Measurements from ENCODE around the gene XYLB. TPM values are rescaled to one million over a fixed set of nuclear protein-coding genes. Genes with fewer than 3 reads are reported as not detected.

XYLB gene
- total RNA-seq, 2 donors from 2014 or later = 1.8 to 38.7 TPM

DNA sequence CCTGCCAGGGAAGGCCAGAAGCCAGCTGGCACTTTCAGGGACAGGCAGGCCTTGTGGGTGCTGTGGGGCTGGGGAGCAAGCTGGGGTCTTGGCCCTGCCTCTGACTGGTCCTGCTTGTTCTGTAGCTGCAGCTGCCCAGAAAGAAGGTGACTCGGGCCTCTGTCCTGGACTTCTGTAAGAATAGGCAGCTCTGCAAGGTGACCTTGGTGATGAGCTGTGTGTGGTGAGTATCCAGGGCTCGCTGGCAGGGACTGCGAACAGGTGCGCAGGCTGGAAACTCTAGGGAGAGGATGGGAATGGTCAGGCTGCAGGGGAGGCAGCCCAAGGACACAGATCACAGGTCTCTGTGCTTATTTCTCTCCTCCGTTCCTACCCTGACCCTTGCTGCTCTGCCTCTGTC lies 33.3 kb upstream of the XYLB start:
- no peak overlapping the region for H3K27ac ChIP-seq
- ATAC-seq (ENCODE audit: insufficient number of reproducible peaks, low FRiP score, low read depth) = no peak

DNA sequence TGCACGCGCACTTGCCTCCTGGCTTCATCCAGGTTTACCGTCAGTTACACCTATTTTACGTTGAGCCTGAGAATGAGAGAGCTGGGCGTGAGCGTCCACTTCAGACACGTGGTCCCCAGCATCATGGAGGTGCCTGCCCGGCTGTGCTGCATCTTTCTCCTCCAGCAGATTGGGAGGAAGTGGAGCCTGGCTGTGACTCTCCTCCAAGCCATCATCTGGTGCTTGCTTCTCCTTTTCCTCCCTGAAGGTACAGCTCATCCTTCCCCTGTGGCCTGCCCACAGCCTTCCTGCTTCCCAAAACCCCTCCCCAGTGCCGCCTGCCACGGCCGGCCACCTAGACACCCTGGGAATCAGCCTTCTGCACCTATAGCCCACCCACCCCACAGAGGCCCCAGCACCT lies 32.9 kb upstream of the XYLB start:
- TF ChIP-seq, protein P1, sequence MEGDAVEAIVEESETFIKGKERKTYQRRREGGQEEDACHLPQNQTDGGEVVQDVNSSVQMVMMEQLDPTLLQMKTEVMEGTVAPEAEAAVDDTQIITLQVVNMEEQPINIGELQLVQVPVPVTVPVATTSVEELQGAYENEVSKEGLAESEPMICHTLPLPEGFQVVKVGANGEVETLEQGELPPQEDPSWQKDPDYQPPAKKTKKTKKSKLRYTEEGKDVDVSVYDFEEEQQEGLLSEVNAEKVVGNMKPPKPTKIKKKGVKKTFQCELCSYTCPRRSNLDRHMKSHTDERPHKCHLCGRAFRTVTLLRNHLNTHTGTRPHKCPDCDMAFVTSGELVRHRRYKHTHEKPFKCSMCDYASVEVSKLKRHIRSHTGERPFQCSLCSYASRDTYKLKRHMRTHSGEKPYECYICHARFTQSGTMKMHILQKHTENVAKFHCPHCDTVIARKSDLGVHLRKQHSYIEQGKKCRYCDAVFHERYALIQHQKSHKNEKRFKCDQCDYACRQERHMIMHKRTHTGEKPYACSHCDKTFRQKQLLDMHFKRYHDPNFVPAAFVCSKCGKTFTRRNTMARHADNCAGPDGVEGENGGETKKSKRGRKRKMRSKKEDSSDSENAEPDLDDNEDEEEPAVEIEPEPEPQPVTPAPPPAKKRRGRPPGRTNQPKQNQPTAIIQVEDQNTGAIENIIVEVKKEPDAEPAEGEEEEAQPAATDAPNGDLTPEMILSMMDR (IDR thresholded peaks at IDR 0.05) = no peak
- ATAC-seq (ENCODE audit: insufficient number of reproducible peaks, low FRiP score, low read depth) (no peak), DNase-seq (ENCODE audit: low spot score) (no peak)
- Histone ChIP-seq H3K27me3 (replicated peaks; ENCODE audit: insufficient read depth) (no peaks in the 10 kb centered on the region), H3K9me3 (no peaks in the 10 kb centered on the region), H3K4me3 (no peak overlapping the region), H3K27ac (no peak overlapping the region), H3K36me3 (no peaks in the 10 kb centered on the region), H3K4me1 (ENCODE audit: control insufficient read depth in 1 of 2, low read depth in 2 of 2) (no peaks in the 10 kb centered on the region)

More for the DNA sequence above, 33.3 kb upstream of the XYLB start:
- Histone ChIP-seq H3K36me3 (no peaks in the 10 kb centered on the region), H3K4me3 (no peak overlapping the region), H3K27me3 (replicated peaks; ENCODE audit: insufficient read depth) (no peaks in the 10 kb centered on the region), H3K9me3 (no peaks in the 10 kb centered on the region), H3K4me1 (ENCODE audit: control insufficient read depth in 1 of 2, low read depth in 2 of 2) (no peaks in the 10 kb centered on the region)
- TF ChIP-seq, protein P1 (IDR thresholded peaks at IDR 0.05) = no peak
- DNase-seq (ENCODE audit: low spot score) = no peak

DNA sequence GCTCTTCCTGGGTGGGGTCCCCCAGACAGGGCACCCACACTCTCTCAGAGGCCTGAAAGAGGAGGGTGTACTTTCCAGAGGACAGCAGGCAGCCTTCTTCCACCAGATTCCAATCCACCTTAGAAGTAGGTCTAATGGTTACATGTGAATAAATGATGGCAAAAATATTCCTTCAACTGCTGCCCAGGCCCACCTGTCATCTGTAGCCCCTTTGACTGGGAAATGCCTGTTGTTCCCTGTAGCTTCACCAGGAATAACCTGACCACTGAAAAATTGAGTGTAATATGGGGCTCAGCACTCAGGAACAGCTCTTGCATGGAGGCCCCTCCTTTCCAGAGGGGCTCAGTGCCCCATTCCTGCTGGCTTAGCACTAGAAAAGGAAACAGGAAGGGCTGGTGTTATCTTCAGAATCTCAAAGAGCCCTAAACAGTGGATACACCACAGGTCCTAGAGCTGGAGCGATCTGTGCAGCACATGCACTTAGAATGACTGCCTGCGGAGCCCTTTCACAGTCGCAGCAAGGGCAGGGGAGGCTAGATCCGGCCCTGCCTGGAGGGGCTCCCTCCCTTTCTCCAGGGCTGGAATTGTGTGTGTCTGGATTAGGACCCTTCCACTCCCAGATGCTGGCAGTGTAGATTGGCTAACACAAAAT lies 32.3 kb upstream of the XYLB start:
- no peak overlapping the region for H3K4me3 ChIP-seq
- no peaks in the 10 kb centered on the region for H3K27me3 ChIP-seq (replicated peaks; ENCODE audit: insufficient read depth)
- ATAC-seq (ENCODE audit: insufficient number of reproducible peaks, low FRiP score, low read depth) (no peak), DNase-seq (ENCODE audit: low spot score) (no peak)
- H3K4me1 ChIP-seq (ENCODE audit: control insufficient read depth in 1 of 2, low read depth in 2 of 2) = no peaks in the 10 kb centered on the region
- H3K36me3 ChIP-seq = no peaks in the 10 kb centered on the region
- no peak overlapping the region for H3K27ac ChIP-seq
- no peaks in the 10 kb centered on the region for H3K9me3 ChIP-seq
- TF ChIP-seq, protein P1 (IDR thresholded peaks at IDR 0.05) = no peak

DNA sequence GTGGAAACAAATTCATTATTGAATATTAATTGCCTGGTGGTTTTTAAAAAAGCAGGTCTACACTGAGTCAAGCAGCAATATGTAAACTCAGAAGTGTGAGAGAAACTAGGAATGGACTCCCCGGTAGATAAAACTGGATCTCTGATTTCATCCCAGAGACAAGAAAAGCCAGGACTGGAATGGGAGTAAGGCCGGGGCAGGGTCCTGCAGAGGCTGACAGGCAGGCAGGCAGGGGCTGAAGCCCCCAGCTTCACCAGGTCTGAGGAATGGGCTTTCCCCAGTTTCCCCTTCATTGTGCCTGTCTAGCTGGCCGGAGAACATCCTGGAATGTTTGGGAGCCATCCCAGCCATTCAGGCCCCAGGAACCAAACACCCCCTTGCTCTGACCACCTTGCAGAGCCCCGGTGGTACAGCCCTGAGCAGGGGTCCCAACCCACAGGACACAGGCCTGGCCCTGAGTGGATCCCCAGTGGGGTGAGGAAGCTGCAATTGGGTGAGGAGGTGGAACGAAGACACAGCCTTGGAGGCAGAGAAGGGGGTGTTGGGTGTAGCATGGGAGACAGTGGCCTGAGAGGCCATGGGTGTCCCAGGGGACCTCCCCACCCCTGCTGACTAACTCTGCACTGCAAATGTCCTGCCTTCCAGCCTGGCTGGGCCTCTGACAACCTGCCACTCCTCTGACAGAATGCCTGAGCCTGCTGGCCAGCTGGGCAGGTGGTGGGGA lies 31.7 kb upstream of the XYLB start:
- Histone ChIP-seq H3K4me1 (ENCODE audit: control insufficient read depth in 1 of 2, low read depth in 2 of 2) (no peaks in the 10 kb centered on the region), H3K4me3 (no peak overlapping the region), H3K36me3 (no peaks in the 10 kb centered on the region), H3K27me3 (replicated peaks; ENCODE audit: insufficient read depth) (no peaks in the 10 kb centered on the region), H3K9me3 (no peaks in the 10 kb centered on the region), H3K27ac (no peak overlapping the region)
- DNase-seq (ENCODE audit: low spot score) (no peak), ATAC-seq (ENCODE audit: insufficient number of reproducible peaks, low FRiP score, low read depth) (no peak)
- TF ChIP-seq, protein P1 (IDR thresholded peaks at IDR 0.05) = no peak

DNA sequence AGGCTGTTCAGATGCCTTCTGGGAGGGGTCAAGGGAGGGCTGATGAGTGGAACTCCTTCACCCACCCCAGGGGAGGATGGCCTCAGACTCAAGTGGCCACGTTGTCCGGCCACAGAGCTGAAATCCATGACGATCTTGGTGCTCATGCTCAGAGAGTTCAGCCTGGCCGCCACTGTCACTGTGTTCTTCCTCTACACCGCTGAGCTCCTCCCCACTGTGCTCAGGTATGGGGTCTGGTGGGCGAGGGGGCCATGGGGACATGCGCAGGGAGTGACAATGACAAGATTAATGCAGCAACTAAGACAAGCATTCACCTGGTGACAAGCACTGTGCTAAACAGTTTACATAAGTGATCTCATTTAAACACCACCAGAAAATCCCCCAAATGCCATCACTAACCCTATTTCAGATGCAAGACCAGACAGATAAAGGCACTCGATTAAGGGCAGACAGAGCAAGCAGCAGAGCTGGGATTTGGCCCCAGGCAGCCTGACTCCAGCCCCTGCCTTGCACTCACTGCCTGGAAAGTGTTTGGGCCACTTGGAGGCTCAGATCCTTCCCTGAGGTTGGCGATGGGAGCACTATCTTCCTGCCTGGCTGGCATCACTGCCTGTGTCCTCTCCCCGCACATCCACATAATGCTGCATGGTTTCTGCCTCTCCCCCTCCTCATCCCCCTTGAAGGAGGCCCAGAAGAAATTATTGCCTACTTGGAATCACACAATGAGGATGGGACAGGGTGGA lies 30.9 kb upstream of the XYLB start:
- no peaks in the 10 kb centered on the region for H3K9me3 ChIP-seq
- TF ChIP-seq, protein P1 (IDR thresholded peaks at IDR 0.05) = no peak
- no peaks in the 10 kb centered on the region for H3K27me3 ChIP-seq (replicated peaks; ENCODE audit: insufficient read depth)
- no peak for ATAC-seq (ENCODE audit: insufficient number of reproducible peaks, low FRiP score, low read depth)
- H3K4me1 ChIP-seq (ENCODE audit: control insufficient read depth in 1 of 2, low read depth in 2 of 2) = no peaks in the 10 kb centered on the region
- no peak overlapping the region for H3K4me3 ChIP-seq
- no peak for DNase-seq (ENCODE audit: low spot score)
- H3K36me3 ChIP-seq = no peaks in the 10 kb centered on the region
- no peak overlapping the region for H3K27ac ChIP-seq
